HG02610 (cell line): ENCODE results near the gene DMAC2.
"Not testable (repeated sequence)": the region's sequence is repeated elsewhere in the genome, so short reads cannot be mapped to it uniquely, and the experiment has no call there.

Experiments used
- ATAC-seq: cut with Tn5 transposase; IDR thresholded peaks from one replicate; pipeline ENCODE4 v1.9.1; 2021; ENCODE audit warnings: mild to moderate bottlenecking, moderate library complexity; ENCODE audit not compliant: unreplicated experiment

The DMAC2 gene

GRCh38 chr19:41424335-41425173 lies 15.2 kb downstream of the DMAC2 start:
- ATAC-seq, result no peak

GRCh38 chr19:41422955-41423354 lies 16.8 kb downstream of the DMAC2 start:
- no peak for ATAC-seq

- ATAC-seq, result no peak
These were observed 17.3 kb downstream of the DMAC2 start for GRCh38 chr19:41422456-41422855.

GRCh38 chr19:41421973-41422372 lies 17.7 kb downstream of the DMAC2 start:
- no peak for ATAC-seq

- no peak for ATAC-seq
These were observed 18.4 kb downstream of the DMAC2 start for GRCh38 chr19:41421314-41421713.

GRCh38 chr19:41420101-41420880 lies 19.4 kb downstream of the DMAC2 start:
- no peak for ATAC-seq

- ATAC-seq, result no peak
These were observed 23.5 kb downstream of the DMAC2 start for GRCh38 chr19:41416194-41416674.

GRCh38 chr19:41415154-41415571 lies 24.5 kb downstream of the DMAC2 start:
- no peak for ATAC-seq

GRCh38 chr19:41414461-41414860 lies 25.3 kb downstream of the DMAC2 start:
- ATAC-seq, result no peak

- no peak for ATAC-seq
These were observed 25.8 kb downstream of the DMAC2 start for GRCh38 chr19:41413947-41414346.

GRCh38 chr19:41412953-41413352 lies 26.8 kb downstream of the DMAC2 start:
- no peak for ATAC-seq

GRCh38 chr19:41411968-41412265 lies 27.8 kb downstream of the DMAC2 start:
- ATAC-seq, result no peak

- ATAC-seq, result no peak
These were observed 28.4 kb downstream of the DMAC2 start for GRCh38 chr19:41411100-41411967.

- ATAC-seq, result no peak
These were observed 29.2 kb downstream of the DMAC2 start for GRCh38 chr19:41410336-41411054.

GRCh38 chr19:41409288-41409687 lies 30.4 kb downstream of the DMAC2 start:
- ATAC-seq, result no peak

- ATAC-seq, result not testable (repeated sequence)
These were observed 30.9 kb downstream of the DMAC2 start for GRCh38 chr19:41408846-41409245.

GRCh38 chr19:41408256-41408655 lies 31.5 kb downstream of the DMAC2 start:
- ATAC-seq, result no peak

GRCh38 chr19:41407271-41407670 lies 32.4 kb downstream of the DMAC2 start:
- ATAC-seq, result no peak

- ATAC-seq, result no peak
These were observed 33.9 kb downstream of the DMAC2 start for GRCh38 chr19:41405776-41406175.

GRCh38 chr19:41403181-41403970 lies 36.3 kb downstream of the DMAC2 start:
- ATAC-seq, result no peak
